PFSK-1 (cell line): ENCODE measurements around the gene P4HB.

ENCODE experiments used
- FOXP2 ChIP-seq: optimal IDR thresholded peaks from 2 replicates; pipeline ENCODE3; 2011; ENCODE audit warnings: borderline replicate concordance, control low read depth, inconsistent platforms; ENCODE audit not compliant: insufficient read depth; ENCODE audit errors: extremely low read length, extremely low read depth
- POLR2AphosphoS5 ChIP-seq: IDR thresholded peaks from 2 replicates; pipeline ENCODE4 v1.6.1; 2012; ENCODE audit warnings: low read depth, mild to moderate bottlenecking, control low read depth, low read length, moderate library complexity
- REST ChIP-seq, 2 experiments: IDR thresholded peaks; 2 replicates each; pipeline versions ENCODE4 v1.6.1 to v1.8.0; 2011 to 2012; ENCODE audit warnings: low read depth in 2 of 2, low read length in 2 of 2, control low read depth in 1 of 2, inconsistent platforms in 1 of 2, mild to moderate bottlenecking in 1 of 2, moderate library complexity in 1 of 2; ENCODE audit not compliant: insufficient read depth in 1 of 2
- SIN3A ChIP-seq: IDR thresholded peaks from 2 replicates; pipeline ENCODE4 v1.6.1; 2012; ENCODE audit warnings: mild to moderate bottlenecking, low read length, moderate library complexity, borderline replicate concordance; ENCODE audit not compliant: insufficient read depth
- TAF1 ChIP-seq: IDR thresholded peaks from 2 replicates; pipeline ENCODE4 v1.6.1; 2012; ENCODE audit warnings: low read length, control low read depth, borderline replicate concordance; ENCODE audit not compliant: insufficient read depth

Gene P4HB

GRCh38 chr17:81823820-81824550, 36.4 kb downstream of the P4HB start:
- no peak for TF ChIP-seq REST (IDR thresholded peaks at IDR 0.05; ENCODE audit: insufficient read depth in 1 of 2, low read depth in 2 of 2, low read length in 2 of 2)
- TF ChIP-seq FOXP2, result no peak
- TF ChIP-seq POLR2AphosphoS5, result no peak
- no peak for TF ChIP-seq TAF1
- no peak for TF ChIP-seq SIN3A

GRCh38 chr17:81822996-81823819, 37.1 kb downstream of the P4HB start:
- TF ChIP-seq FOXP2, result no peak
- no peak for TF ChIP-seq POLR2AphosphoS5
- no peak for TF ChIP-seq SIN3A
- TF ChIP-seq TAF1, result no peak
- no peak for TF ChIP-seq REST (IDR thresholded peaks at IDR 0.05; ENCODE audit: insufficient read depth in 1 of 2, low read depth in 2 of 2, low read length in 2 of 2)

- TF ChIP-seq REST (IDR thresholded peaks at IDR 0.05; ENCODE audit: insufficient read depth in 1 of 2, low read depth in 2 of 2, low read length in 2 of 2), result no peak
- no peak for TF ChIP-seq FOXP2
- TF ChIP-seq TAF1, result no peak
- no peak for TF ChIP-seq SIN3A
- no peak for TF ChIP-seq POLR2AphosphoS5
Observed at GRCh38 chr17:81822312-81822637, 38.1 kb downstream of the P4HB start.

GRCh38 chr17:81821603-81822311, 38.6 kb downstream of the P4HB start:
- no peak for TF ChIP-seq REST (IDR thresholded peaks at IDR 0.05; ENCODE audit: insufficient read depth in 1 of 2, low read depth in 2 of 2, low read length in 2 of 2)
